NCI-H748 (cell line): ENCODE data around the gene ABI3.

Experiments used
- DNase-seq: peaks from one replicate; lab custom pipeline; 2025; ENCODE audit not compliant: unreplicated experiment; lab: John Stamatoyannopoulos, UW

ABI3 gene

DNA sequence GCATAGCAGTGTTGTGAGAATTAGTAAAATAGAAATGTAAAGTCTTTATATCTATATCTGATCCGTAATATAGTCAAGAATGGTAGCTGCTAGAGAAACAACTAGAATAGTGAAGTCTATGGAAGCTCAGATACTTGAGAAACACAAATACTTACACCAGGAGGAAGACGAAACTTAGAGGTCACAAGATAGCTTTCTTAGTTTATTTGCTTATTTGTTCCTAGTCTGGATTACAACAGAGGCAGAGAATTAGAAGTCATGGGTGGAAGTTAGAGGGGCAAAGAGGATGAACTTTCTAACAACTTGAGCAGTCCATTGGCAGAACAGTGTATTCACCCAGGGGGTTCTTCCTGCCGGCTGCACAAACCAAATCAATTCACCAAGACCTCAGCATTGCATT, 14.0 kb upstream of the ABI3 start:
- no peak for DNase-seq

DNA sequence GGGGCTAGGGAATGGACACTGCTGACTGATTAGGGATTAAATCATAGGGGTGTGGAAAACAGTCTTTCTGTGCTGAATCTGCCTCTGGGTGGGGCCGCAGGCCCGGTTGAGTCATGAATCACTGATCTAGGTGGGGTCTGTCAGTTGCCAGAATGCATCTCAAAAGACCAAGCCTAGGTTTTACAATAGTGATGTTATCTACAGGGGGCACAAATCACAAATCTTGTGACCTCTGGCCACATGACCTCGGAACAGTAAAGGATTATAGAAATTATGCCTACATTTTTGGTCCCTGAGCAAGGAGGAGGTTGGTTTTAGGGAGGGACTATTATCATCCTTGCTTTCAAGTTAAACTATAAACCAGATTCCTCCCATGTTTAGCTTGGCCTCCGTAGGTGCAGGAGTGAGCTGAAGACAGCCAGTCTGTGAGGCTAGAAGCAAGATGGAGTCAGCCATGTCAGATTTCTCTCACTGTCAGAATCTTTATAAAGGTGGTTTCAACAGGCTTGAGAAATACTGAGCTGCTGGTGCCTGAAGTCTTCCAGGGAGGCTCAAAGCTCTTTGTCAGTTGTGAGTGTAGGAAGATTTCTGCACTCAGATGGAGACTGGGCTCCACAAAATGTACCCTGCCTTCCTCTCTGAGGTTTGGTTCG, 13.0 kb upstream of the ABI3 start:
- DNase-seq: no peak

DNA sequence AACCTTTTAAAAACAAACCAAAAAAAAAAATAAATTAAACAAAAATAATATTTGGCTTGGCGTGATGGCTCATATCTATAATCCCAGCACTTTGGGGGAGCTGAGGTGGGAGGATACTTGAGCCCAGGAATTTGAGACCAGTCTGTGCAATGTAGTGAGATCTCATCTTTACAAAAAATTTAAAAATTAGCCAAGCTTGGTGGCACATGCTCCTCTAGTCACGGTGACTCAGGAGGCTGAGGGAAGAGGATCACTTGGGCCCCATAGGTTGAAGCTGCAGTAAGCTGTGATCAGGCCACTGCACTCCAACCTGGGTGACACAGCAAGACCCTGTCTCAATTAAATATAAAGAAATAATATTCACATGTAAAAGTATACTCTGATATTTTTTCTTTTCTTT, 12.3 kb upstream of the ABI3 start:
- no peak for DNase-seq

DNA sequence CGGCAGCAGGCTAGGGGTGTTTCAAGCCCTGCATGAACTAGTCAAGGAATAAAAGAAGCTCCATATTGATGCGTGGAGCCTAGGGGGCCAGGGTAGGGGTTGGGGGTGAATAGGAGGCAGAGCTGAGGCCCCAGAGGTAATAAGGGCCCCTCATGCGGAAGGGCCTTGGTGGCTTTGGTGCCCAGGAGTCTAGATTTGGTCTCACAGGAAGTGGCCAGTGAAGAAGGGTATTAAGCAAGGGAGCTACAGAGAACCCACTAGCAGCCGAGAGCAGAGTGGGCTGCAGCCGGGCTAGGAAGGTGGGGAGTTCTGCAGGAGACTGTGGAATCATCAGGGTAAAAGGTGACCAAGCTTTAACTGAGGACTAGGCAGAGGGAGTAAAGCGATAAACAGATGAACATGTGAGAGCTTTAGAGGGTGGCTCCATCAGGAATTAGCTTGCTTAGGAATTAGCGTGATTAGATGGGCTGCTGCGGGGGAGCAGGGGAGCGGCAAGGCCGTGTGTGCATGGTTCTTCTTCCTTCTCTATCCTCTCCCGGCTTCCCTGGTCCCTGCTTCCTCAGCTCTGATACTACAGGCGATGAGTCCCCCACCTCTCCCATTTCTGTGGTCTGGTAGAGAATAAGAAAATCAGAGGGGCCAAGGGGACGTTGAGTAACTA, 10.0 kb upstream of the ABI3 start:
- DNase-seq: no peak

DNA sequence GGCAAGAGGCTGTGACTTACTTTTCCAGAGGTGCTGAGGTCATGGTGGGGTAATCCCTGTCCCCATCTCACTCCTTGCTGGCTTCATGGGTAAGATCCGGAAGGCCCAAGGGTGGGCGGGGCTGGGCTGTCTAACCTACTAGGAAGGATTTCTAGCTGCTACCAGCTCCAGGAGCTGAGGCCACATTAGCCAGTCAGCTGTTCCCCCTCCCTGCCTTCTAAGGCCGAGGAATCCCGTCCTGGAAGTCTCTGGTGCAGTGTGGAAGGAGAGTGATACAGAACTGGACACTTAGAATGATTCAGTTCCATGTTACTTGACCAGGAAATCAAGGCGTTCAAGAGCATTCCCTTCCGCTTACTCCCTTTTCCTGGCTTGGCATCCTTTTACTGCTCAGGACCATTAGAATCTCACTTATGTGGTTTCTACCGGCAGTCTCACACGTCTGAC, 9.0 kb upstream of the ABI3 start:
- DNase-seq: no peak

DNA sequence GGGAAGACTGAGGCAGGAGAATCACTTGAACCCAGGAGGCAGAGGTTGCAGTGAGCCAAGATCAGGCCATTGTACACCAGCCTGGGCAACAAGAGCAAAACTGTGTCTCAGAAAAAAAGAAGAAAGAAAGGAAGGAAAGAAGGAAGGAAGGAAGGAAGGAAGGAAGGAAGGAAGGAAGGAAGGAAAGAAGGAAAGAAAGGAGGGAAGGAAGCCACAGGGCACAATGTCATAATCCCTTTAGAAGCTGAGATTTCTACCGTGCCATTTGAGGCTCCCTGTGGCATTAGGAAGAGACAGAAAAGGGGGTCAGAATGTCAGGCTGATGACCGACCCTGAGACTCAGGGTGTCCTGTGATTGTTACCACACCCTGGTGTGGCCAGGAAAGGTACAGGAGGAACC, 6.7 kb upstream of the ABI3 start:
- no peak for DNase-seq

DNA sequence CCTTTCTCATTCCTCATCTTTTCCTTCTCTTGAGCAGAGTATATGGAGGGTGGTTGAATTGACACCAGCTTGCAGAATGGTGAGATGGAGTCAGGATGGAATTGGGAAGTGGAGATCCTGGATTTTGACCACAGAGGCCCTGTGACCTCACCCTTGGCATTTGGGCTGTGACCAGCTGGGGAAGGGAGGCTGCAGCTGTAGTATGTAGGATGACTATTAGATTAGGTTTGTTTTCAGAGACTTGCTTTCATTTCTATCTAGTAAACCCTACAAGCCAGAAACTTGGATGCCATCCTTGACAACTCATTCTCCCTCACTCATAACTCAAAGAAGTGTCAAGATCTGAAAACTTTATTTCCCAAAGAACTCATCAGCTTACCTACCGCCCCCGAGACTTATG, 6.0 kb upstream of the ABI3 start:
- DNase-seq: no peak

DNA sequence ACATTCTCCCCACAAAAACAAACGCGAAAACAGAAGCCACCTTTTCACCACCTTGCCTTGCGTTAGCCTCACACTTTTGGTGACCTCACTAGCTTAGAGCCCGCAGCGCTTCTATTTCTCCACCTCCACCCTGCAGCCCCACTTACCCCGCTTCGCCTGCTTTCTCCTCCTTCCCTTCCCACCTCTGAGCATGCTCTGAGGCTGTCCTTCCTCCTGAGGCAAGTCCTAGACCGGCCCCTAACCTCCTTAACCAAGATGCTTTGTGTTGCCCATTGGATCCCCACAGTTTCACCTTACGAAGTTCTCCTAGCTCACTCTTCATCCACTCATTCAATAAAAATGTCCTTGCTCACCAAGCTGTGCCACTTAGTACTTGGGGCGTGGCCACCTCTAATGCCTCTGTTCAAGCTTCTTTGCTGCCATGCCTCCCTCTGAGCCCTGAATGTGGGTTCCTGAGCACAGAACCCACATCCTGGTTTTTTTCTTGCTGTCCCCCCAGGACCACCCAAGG, 1.4 kb upstream of the ABI3 start:
- DNase-seq: no peak

DNA sequence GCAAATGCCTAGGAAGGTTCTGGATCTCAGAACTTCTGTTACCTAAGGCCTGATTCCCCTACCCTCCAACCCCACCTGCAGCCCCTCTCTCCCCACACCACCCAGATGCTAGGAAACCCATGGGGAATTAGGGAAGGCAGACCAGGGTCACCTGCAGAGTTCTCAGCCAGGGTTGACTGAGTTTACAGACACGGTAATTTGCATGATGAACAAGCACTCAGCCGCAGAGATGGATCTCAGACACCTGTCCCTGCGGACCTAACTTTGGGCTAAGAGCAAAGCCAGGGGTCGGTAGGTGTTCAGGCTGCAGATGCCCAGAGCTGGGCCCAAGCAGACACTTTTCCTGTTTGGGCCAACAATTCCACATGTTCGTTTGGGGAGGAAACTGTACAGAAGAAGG, 2.9 kb downstream of the ABI3 start:
- DNase-seq: no peak

DNA sequence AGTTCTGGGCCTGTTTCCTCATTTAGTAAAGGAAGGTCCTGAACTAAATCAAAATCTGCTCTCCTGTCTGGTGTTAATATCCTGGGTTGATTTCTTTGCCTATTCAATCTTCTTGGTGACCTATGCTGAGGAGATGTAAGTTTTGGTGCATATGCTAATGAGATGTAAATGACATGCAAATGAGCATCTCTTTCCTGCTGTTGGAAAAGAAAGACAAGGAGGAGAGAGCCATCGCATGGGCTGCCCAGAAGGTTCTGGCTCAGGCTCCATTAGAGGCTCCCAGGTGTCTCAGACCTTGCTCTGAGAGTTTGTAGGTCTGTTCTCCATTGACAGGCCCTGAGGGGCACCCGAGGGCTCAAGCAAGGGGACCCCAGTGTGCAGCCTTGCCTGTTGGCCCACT, 3.3 kb downstream of the ABI3 start:
- no peak for DNase-seq

DNA sequence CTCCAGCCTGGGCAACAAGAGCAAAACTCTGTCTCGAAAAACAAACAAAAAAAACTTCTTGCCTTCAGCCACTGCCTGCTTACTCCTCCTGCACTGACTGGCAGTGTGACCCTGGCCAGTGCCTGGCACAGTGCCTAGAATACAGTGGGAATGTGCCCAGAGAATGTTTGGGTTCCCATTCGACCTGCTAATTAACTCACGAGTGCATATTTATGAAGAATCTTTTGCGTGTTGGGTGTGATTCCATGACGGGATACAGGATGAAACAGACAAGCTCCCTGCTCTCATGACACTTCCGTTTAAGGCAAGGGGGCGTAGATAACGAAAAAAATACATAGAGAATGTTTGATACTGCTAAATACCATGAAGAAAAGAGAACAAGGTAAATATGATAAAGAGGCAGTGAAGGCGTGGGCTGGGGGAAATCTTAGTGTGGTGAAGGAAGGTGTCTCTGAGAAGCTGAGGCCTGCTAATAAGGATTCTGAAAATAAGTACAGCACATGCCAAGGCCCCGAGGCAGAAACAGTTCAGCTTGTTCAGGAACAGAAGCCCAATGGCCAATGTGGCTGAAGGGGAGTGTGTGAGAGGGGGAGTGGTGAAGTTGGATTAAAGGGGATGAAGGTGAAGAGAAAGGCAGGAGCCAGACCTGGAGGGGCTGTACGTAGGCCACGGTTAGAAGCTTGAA, 4.3 kb downstream of the ABI3 start:
- no peak for DNase-seq

DNA sequence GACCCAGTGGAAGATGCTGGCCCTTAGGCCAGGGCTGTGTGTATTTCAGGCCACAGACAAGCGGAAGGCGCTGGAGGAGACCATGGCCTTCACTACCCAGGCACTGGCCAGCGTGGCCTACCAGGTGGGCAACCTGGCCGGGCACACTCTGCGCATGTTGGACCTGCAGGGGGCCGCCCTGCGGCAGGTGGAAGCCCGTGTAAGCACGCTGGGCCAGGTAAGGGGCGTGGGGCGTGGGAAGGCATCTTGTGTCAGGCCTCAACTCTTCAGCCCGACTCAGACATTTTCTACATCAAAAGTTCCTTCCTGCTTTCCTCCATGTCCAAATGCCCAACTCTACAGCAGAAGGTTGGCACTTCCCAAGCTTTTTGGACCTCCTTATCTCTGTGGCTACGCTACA, 6.0 kb downstream of the ABI3 start:
- DNase-seq: no peak

DNA sequence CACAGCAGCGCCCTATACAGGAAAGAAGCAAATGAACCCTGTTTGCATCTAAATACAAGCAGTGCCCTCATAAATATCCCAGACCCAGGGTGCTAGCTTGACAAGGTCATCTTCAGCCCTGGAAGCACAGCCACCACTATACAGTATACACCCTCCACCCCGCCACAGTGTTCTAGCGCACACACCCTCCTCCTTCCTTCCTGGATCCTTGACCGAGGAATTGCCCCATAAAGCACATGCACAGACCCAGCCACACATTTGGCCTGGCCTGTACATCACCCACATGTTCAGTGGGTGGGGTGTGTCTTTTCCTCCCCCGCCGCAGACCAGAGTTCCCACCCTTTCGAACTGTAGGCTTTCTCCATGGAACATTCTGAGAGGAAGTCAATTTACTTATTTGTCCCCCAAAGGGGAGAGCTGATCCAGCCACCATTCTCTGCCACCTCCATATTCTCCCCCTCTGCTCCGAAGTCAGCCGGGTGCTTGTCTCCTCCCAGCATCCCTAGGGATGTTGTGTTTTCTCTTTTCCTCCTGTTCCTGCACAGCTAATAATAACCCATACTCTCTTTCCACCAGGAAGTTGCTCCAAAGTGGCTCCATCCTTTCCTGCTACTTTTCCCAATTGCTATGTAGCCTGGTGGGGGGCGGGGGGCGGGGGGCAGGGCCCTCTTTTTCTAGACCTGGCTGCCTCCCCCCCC, 6.6 kb downstream of the ABI3 start:
- no peak for DNase-seq

DNA sequence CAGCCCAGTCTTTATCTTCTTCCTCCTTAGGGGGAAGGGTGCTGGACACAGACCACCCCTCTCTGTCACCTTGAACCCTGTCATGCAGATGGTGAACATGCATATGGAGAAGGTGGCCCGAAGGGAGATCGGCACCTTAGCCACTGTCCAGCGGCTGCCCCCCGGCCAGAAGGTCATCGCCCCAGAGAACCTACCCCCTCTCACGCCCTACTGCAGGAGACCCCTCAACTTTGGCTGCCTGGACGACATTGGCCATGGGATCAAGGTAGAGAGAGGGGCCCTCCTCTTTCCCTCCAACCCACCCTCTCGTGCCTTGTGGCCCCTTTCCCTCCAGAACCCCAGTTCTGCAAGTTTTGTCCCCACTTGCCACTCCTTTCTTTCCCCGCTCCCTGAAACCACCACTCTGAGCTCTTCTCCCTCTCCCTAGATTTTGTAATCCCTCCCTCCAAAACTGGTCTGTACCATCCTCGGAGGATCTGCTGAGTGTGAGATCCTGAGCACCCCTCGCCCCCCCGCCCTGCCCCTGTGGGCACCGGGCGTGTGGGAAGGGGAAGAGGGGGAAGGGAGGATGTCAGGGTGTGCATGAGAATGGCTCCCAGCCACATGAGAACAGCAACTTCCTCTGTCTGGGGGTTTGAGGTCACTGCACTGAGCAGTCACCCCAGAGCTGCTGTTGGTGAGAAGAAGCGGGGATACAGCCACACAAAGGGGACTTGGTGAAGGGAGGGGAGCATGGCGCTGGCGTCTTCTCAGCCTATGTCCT, 7.3 kb downstream of the ABI3 start:
- no peak for DNase-seq

DNA sequence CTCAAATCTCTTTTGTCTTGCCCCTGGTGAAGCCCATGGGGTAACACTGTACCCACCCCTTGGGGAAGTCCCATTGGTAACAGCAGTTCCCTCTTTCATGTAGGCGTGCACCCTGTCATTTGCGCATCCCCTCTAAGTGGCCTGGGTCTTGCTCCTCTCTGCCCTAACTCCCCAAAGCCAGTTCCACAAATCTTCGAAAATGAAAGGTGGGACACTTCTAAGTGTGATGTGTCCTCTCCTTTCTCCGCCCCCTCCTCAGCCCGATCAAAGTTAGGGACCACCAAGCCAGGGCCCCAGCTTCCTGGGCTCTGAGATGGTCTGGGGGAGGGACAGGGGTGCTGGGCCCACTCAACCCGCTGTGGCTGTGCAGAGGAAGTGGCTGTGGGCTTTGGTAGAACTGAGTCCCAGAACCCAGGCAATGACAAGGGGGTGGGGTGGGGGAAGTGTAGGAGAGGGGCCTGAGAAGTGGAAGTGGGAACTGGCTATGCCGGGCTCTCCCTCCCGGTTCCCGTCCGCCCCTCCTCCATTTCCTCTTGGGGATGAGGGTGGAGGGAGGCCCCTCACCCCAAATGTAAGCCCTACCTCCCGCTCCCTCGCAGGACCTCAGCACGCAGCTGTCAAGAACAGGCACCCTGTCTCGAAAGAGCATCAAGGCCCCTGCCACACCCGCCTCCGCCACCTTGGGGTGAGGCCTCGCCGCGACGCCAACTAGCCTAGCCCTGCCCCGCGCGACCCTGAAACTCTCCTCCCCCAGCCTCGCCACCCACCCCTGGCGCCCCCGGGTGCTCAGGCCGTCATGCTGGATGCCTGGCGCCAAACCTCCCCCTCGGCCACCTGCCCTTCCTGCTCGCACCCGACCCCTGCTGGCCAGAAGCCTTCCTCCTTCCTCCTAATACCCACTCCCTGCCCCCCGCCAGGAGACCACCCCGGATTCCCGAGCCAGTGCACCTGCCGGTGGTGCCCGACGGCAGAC, 8.7 kb downstream of the ABI3 start:
- DNase-seq: peak; percentile 17

DNA sequence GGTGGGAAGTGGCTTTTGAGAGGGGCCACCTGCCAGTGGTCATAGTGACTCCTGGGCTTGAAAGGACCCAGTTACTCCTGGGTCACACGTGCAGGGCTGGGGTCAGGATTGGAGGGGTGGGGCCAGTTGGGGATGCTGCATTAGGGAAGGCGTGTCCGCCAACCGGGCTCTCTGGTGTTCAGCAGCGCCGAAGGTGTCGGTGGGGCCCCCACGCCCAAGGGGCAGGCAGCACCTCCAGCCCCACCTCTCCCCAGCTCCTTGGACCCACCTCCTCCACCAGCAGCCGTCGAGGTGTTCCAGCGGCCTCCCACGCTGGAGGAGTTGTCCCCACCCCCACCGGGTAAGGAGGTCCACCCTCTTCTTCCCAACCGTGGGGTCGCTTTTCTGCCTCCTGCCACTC, 9.5 kb downstream of the ABI3 start:
- no peak for DNase-seq

DNA sequence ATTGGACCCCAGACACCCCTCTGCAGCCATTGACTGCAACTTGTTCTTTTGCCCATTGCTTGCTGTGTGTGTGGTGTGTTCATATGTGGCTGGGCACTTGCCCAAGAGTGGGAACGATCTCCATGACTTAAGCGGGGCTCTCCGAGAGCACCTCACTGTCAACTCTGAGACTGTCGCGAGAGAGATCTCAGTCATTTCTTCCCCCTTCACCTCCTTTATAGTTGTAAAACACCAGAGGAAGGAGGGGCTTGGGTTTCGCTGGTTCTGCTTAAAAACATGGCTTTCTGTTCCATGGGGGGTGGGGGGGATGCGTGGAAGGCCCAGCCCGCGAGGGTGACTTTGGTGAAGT, 12.6 kb downstream of the ABI3 start:
- DNase-seq: no peak

DNA sequence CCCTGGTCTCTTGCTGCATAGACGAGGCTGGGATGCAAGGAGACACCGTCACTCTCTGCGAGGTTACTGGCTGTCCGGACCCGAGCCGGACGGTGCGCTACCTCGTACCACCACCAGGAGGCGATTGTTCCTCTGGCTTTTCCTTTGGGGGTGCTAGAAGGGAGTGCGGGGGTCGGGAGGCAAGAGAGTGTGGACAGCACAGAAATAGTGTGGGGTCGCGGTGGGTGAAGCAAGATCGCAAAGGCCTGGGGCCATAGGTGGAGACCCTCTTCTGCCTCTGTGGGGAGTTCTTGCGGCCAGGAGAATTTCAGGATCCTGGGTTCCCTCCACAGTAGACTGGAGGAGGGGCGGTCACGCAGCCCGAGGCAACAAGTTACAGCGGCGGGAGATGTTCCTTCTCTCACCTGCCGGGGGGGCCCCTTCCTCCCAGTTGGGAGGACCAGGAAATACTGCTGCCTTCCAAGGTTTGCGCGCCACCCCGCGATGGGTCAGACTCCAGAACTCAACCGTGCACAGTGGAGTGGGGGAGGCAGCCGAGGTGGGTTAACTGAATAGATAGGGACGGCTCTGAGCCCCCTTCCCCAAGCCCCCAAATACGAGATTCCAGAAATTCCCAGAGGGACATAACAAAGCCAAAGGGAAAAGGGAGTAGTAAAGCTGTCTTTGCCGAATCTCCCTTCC, 13.2 kb downstream of the ABI3 start:
- peak; percentile 67 for DNase-seq
